ENCODE data around the gene GPR17. TPM values are rescaled to one million over a fixed set of nuclear protein-coding genes. Genes with fewer than 3 reads are reported as not detected.

Gene GPR17
- total RNA-seq, 1 donor = not detected

DNA sequence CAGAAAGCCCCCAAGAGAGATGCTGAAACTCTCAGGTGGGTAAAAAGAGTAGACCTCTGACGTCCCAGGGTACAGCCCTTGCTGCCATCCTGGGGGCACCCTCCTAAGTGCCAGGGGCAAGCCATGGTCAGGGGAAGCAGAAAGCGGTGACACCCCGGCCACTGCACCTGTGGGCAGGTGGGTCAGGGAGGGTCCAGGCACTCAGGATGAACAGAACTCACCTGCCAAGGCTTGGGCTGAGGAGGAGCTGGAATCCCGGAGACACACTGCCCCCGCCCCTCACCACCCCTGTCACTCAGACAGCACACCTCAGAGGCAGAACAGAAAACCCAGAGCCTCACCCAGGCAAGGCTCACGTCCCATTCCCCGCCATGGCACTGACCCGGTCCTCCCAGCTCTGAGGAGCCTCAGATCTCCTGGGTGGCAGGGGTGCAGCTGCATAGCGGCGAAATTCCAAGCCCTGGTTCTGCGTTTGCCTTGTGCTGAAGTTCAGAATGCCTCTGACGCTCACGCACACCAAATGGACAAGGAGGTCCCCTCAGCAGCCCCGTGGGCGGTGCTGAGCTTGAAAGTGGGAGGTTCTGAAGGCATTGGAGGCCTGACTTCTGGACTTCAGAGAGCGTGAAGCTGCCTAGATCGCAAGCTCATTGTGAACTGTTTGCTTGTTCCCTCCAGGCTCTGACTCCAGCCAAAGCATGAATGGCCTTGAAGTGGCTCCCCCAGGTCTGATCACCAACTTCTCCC, 4.3 kb downstream of the GPR17 start:
- H3K4me1 ChIP-seq (ENCODE audit: insufficient read depth, low read length) = peaks cover 17% of the 10 kb centered on the region
- H3K9me3 ChIP-seq (ENCODE audit: low read depth, low read length) = no peaks in the 10 kb centered on the region
- H3K27me3 ChIP-seq (ENCODE audit: insufficient read depth, low read length) = no peaks in the 10 kb centered on the region

DNA sequence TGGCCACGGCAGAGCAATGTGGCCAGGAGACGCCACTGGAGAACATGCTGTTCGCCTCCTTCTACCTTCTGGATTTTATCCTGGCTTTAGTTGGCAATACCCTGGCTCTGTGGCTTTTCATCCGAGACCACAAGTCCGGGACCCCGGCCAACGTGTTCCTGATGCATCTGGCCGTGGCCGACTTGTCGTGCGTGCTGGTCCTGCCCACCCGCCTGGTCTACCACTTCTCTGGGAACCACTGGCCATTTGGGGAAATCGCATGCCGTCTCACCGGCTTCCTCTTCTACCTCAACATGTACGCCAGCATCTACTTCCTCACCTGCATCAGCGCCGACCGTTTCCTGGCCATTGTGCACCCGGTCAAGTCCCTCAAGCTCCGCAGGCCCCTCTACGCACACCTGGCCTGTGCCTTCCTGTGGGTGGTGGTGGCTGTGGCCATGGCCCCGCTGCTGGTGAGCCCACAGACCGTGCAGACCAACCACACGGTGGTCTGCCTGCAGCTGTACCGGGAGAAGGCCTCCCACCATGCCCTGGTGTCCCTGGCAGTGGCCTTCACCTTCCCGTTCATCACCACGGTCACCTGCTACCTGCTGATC, 4.9 kb downstream of the GPR17 start:
- Histone ChIP-seq H3K4me1 (ENCODE audit: insufficient read depth, low read length) (peaks cover 17% of the 10 kb centered on the region), H3K9me3 (ENCODE audit: low read depth, low read length) (no peaks in the 10 kb centered on the region), H3K4me3 (ENCODE audit: low read length) (no peak overlapping the region), H3K27me3 (ENCODE audit: insufficient read depth, low read length) (no peaks in the 10 kb centered on the region)

More for the DNA sequence above, 4.3 kb downstream of the GPR17 start:
- no peak overlapping the region for H3K4me3 ChIP-seq (ENCODE audit: low read length)

DNA sequence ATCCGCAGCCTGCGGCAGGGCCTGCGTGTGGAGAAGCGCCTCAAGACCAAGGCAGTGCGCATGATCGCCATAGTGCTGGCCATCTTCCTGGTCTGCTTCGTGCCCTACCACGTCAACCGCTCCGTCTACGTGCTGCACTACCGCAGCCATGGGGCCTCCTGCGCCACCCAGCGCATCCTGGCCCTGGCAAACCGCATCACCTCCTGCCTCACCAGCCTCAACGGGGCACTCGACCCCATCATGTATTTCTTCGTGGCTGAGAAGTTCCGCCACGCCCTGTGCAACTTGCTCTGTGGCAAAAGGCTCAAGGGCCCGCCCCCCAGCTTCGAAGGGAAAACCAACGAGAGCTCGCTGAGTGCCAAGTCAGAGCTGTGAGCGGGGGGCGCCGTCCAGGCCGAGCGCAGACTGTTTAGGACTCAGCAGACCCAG, 5.4 kb downstream of the GPR17 start:
- Histone ChIP-seq H3K4me1 (ENCODE audit: insufficient read depth, low read length) (peaks cover 16% of the 10 kb centered on the region), H3K9me3 (ENCODE audit: low read depth, low read length) (no peaks in the 10 kb centered on the region), H3K27me3 (ENCODE audit: insufficient read depth, low read length) (no peaks in the 10 kb centered on the region), H3K4me3 (ENCODE audit: low read length) (no peak overlapping the region)

DNA sequence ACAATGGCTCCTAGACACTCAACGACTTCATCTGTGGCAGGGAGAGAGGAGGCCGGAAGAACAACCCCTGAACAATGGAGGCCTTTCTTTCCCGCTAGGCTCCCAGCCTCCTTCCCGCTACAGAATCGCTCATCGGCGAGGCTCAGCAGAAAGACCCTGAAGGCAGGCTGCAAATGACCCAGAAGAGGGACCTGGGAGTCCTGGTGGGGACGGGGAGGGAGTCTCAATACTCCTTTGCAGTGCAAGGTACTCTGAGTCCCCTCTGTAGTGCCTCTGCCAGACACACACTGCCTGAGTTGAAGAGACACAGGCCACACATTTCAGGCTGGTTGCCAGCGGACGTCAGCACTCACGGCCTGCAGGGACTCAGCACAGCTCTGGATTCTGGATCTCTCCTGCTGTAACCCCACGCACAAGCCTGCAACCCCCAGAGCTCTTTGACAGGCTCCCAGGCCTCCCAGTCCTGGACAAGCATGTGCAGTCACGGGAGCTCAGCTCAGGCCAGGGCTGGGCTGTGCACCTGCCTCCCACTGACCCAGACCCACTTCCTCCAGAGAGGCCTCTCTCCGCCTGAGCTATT, 6.1 kb downstream of the GPR17 start:
- Histone ChIP-seq H3K4me3 (ENCODE audit: low read length) (no peak overlapping the region), H3K4me1 (ENCODE audit: insufficient read depth, low read length) (peaks cover 10% of the 10 kb centered on the region), H3K9me3 (ENCODE audit: low read depth, low read length) (no peaks in the 10 kb centered on the region)

DNA sequence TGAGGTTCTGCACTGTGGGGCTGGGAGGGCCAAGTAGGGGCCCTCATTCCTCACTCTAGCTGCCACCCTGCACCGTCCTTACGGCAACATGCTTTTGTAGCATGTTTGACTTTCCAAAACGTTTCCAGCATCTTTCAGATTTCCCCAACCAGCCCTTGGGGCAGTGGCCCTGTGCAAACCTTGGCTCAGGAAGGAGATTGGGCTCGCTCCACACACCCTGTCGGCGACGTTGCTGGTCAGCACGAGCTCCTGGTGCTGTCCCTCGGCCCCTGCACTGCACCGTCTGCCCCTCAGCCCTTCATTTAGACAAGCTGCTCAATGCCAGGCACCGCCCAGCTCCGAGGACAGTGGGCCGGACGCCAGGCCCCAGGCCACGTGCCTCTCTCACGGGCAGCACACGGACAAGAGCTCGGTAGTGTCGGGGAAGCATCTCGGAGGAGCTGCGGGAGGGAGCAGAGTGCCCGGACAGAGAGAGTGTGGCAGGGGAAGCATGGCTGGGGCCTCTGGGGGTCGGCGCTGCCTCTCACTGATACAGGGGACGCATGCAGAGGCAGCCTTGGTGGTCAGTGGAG, 6.9 kb downstream of the GPR17 start:
- H3K9me3 ChIP-seq (ENCODE audit: low read depth, low read length) = no peaks in the 10 kb centered on the region
- no peaks in the 10 kb centered on the region for H3K27me3 ChIP-seq (ENCODE audit: insufficient read depth, low read length)
- H3K4me3 ChIP-seq (ENCODE audit: low read length) = no peak overlapping the region
- peaks cover 9% of the 10 kb centered on the region for H3K4me1 ChIP-seq (ENCODE audit: insufficient read depth, low read length)

More for the DNA sequence above, 6.1 kb downstream of the GPR17 start:
- H3K27me3 ChIP-seq (ENCODE audit: insufficient read depth, low read length) = no peaks in the 10 kb centered on the region

DNA sequence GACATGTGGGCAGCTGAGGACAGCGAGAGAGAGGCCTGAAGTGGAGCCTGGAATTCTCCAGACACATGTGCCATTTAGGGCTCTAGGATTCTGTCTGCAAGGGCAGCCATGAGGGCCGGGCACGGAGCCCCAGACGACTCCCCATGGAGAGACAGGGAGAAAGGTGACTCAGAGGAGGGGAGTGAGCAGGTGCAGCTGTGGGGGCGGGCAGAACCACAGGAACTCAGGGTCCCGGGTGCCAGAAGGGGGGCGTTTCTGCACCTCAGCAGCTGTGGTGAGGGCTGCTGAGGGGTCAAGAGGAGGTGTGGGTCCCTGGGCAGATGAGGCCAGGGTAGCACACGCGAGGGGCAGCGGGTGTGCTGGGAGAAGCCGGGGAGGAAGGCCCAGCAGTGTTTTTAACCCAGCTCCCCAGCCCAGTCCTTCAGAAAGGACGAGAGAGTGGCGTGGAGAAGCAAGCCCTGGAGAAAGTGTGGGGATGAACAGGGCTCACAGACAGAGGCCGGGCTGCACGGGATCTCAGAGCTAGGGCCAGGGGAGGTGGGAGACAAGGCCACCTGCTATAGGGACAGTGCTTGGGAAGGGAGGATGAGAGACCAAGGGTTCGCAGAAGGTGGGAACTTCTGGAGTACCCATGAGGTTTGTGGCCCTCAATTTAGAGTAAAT, 7.6 kb downstream of the GPR17 start:
- no peak overlapping the region for H3K4me3 ChIP-seq (ENCODE audit: low read length)
- peaks cover 9% of the 10 kb centered on the region for H3K4me1 ChIP-seq (ENCODE audit: insufficient read depth, low read length)
- no peaks in the 10 kb centered on the region for H3K27me3 ChIP-seq (ENCODE audit: insufficient read depth, low read length)
- no peaks in the 10 kb centered on the region for H3K9me3 ChIP-seq (ENCODE audit: low read depth, low read length)

DNA sequence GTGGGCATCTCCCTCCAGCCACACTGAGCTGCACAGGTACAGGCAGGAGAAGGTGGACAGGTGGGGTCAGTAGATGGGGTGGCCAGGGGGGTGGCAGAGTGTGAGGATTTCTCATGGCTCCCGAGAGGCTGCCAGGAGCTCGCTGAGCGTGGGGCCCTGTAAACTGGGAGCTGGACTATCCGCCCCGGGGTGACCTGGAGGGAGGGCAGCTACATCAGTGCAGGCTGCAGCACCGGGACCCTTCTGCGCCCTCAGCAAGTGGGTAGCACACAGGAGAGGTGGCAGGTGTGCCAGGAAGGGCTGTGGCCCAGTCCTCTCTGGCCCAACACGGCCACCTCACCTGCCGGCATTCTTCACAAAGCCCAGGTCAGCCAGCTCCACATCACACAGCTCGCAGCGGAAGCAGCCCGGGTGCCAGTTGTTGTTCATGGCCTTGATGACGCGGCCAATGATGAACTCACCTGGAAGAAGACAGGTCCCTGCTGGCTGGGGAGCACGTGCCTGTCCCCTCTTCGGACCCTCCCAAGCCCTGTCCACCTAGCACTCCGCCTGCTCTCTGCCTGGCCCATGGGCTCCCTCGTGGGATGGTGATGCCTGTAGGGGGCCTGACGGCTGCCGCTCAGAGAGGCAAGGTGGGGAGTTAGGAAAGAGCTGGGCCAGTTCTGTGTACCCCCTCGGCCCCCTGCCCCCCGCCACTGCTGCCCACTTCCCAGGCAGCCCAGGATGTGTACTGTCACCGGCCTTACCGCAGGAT, 8.3 kb downstream of the GPR17 start:
- Histone ChIP-seq H3K4me1 (ENCODE audit: insufficient read depth, low read length) (peaks cover 5% of the 10 kb centered on the region), H3K4me3 (ENCODE audit: low read length) (no peak overlapping the region), H3K9me3 (ENCODE audit: low read depth, low read length) (no peaks in the 10 kb centered on the region), H3K27me3 (ENCODE audit: insufficient read depth, low read length) (no peaks in the 10 kb centered on the region)

DNA sequence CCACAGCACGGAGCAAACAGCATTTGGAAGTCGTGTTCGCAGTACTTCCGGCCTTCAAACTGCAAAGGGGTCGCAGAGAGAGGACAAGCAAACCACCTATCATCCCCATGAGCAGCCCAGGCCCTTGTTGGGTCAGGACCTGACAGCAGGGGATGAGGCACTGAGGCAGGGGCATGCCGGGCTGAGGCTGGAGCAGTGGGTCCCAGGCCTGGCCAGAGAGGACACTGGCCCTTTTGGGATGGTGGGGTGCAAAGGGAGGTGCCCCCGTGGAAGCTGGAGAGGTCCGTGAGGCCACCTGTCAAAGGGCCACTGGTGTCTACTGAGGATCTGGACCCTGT, 8.9 kb downstream of the GPR17 start:
- no peaks in the 10 kb centered on the region for H3K27me3 ChIP-seq (ENCODE audit: insufficient read depth, low read length)
- no peaks in the 10 kb centered on the region for H3K4me1 ChIP-seq (ENCODE audit: insufficient read depth, low read length)
- no peak overlapping the region for H3K4me3 ChIP-seq (ENCODE audit: low read length)
- H3K9me3 ChIP-seq (ENCODE audit: low read depth, low read length) = no peaks in the 10 kb centered on the region

DNA sequence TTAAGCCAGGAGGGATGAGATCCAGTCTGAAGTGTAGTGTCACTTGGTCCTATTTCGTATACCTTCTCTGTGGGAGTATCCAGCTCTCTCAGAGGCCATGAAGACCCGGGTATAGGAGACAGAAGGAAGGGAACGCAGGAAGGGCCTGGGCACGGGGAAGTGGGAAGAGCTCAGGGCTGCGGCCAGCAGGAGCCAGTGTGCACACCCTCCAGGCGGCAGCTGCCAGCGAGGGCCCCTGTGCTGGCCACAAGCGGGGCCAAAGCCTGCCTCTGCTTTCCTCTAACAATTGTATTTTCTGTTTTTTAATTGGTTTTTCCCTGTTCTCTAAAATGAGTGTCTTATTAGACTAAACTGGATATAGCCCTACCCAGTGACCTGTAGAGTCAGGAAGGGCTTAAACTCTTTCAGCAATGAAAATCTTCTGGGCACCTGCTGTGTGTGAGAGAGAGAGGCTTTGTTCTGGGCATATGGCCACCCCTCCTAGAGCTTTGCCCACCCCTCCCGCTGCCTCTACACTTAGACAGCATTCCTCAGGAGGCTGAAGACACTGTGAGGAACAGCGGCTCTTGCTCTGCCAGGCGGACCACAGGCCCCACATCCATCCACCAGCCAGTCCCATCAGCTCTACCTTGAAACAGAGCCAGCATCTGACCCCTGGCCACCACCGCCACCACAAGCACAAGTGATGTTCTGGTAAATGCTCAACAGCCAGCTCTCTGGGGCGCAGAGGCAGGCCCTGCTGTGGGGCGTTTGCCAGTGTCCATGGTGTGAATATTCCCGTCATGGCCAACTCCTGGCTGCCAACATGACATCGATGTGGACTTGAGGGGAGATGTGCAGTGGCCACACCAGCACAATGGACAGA, 9.5 kb downstream of the GPR17 start:
- Histone ChIP-seq H3K4me3 (ENCODE audit: low read length) (no peak overlapping the region), H3K4me1 (ENCODE audit: insufficient read depth, low read length) (no peaks in the 10 kb centered on the region), H3K27me3 (ENCODE audit: insufficient read depth, low read length) (no peaks in the 10 kb centered on the region), H3K9me3 (ENCODE audit: low read depth, low read length) (no peaks in the 10 kb centered on the region)

DNA sequence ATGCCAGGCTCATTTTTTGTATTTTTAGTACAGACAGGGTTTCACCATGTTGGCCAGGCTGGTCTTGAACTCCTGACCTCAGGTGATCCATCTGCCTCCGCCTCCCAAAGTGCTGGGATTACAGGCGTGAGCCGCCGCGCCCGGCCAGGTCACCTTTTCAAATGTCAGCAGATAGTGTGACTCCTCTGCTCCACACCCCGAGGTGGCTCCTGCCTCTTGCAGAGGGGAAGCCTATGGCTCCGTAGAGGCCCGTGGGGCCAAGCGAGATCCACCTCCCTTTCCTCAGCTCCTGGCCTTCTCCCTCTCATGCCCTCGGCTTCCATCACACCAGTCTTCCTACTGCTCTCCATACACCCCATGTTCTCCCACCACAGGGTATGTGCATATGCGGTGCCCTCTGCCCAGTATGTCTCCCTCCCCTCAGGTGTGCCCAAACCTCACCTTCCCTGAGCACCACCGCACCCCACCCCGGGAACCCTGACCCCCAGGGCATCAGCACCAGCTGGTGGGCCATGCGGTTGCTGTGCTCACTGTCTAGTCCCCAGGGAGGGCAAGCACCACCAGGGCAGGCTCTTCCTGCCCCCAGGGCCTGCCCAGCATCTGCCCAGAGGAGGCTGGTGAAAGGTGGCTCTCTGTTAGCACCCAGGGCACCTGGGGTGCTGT, 10.7 kb downstream of the GPR17 start:
- no peaks in the 10 kb centered on the region for H3K27me3 ChIP-seq (ENCODE audit: insufficient read depth, low read length)
- H3K9me3 ChIP-seq (ENCODE audit: low read depth, low read length) = no peaks in the 10 kb centered on the region
- no peaks in the 10 kb centered on the region for H3K4me1 ChIP-seq (ENCODE audit: insufficient read depth, low read length)
- no peak overlapping the region for H3K4me3 ChIP-seq (ENCODE audit: low read length)

DNA sequence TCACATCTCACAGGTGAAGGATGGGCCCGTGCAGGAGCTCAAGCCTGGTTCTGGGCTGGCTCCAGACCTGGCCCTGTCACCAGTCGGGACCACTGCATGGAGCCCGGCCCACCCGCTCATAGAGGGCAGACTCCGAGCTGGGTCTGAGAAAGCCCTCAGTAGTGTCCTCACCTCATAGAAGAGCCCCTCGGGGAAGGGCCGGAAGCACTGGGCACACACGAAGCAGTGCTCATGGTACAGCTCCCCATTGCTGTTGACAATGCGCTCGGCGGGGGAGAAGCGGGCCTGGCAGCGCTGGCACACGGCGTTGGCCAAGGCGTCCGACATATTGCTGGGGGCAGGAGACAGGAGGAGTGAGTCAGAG, 11.3 kb downstream of the GPR17 start:
- H3K9me3 ChIP-seq (ENCODE audit: low read depth, low read length) = no peaks in the 10 kb centered on the region
- H3K4me3 ChIP-seq (ENCODE audit: low read length) = no peak overlapping the region
- H3K4me1 ChIP-seq (ENCODE audit: insufficient read depth, low read length) = no peaks in the 10 kb centered on the region
- H3K27me3 ChIP-seq (ENCODE audit: insufficient read depth, low read length) = no peaks in the 10 kb centered on the region

DNA sequence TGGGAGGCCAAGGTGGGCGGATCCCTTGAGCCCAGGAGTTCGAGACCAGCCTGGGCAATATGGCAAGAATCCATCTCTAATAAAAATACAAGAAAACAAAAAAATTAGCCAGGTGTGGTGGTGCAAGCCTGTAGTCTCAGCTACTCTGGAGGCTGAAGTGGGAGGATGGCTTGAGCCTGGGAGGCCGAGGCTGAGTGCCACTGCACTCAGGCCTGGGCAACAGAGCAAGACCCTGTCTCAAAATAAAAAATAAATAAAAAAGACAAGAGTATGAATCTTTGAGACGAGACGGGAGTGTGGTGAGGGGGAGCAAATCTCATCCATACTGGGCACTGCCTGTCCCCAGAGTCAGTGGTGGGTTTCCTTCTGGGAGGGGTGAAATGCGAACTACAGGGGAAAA, 12.2 kb downstream of the GPR17 start:
- Histone ChIP-seq H3K27me3 (ENCODE audit: insufficient read depth, low read length) (peaks cover 4% of the 10 kb centered on the region), H3K4me3 (ENCODE audit: low read length) (no peak overlapping the region), H3K9me3 (ENCODE audit: low read depth, low read length) (no peaks in the 10 kb centered on the region), H3K4me1 (ENCODE audit: insufficient read depth, low read length) (no peaks in the 10 kb centered on the region)

DNA sequence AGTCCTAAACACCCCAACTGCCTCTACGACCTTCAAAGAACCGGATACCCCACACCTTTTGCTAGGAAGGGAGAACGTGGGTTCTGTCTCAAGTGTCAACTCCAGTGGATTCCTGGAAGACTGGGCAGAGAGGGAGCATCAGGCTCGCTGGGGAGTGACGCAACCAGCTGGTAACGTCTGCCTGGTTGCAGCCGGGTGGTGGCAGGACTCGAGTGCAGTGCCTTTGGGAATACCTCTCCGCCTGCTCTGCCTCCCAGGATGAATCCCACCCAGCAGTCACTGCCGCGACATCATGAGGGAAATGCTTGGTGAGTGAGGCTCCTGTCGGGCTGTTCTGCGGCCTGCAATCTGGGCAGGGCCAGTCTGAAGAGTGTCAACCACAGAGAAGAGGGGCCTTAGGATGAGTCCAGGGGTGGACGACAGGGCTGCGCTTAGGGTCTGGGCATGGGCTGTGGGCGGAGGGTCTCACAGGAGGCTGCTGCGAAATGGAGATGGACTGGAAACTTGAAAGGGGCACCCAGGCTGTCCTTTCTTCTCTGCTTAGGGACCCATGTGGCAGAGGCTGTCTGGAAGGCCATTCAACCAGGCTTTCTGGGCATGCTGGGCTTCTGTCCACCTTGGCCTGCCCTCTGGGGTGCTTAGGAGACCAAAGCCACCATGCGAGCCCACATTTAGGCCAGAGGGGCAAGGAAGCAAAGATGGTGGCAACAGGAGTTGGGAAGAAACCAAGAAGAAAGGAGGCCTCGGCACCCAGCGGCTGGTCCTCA, 12.9 kb downstream of the GPR17 start:
- Histone ChIP-seq H3K4me3 (ENCODE audit: low read length) (no peak overlapping the region), H3K4me1 (ENCODE audit: insufficient read depth, low read length) (no peaks in the 10 kb centered on the region), H3K27me3 (ENCODE audit: insufficient read depth, low read length) (peaks cover 11% of the 10 kb centered on the region), H3K9me3 (ENCODE audit: low read depth, low read length) (no peaks in the 10 kb centered on the region)

Measured in mononuclear cell (primary cell).